ENCODE data around the gene OR52L1. TPM values are rescaled to one million over a fixed set of nuclear protein-coding genes. Genes with fewer than 3 reads are reported as not detected.

Gene OR52L1
- polyA plus RNA-seq (2013, experiment 1 of 2): not detected
- polyA plus RNA-seq (2013, experiment 2 of 2): not detected

GRCh38 chr11:5986885-5987284 lies at the start of gene OR52L1:
Gene OR52L1, minus strand, starts transcription at chr11:5986985. Its CDS starts 55 bp downstream, at chr11:5986930.
- Histone ChIP-seq H3K9ac (ENCODE audit: low read depth, low read length) (no peak within 1 kb of the TSS), H3K4me1 (ENCODE audit: insufficient read depth, low read length) (no peaks in the 10 kb centered on the region), H3K36me3 (ENCODE audit: insufficient read depth, low read length) (no peaks in the 10 kb centered on the region), H3K27ac (ENCODE audit: low read depth, low read length) (no peak within 1 kb of the TSS), H3K4me3 (ENCODE audit: low read length) (no peak within 1 kb of the TSS), H3K27me3 (ENCODE audit: insufficient read depth, low read length) (no peaks in the 10 kb centered on the region), H3K9me3 (ENCODE audit: insufficient read depth, low read depth, low read length) (no peaks in the 10 kb centered on the region)
- 90% methylated on average over 1 of the region's 1 CpG for WGBS

- no peaks in the 10 kb centered on the region for H3K4me1 ChIP-seq (ENCODE audit: insufficient read depth, low read length)
- H3K36me3 ChIP-seq (ENCODE audit: insufficient read depth, low read length): no peaks in the 10 kb centered on the region
- no peaks in the 10 kb centered on the region for H3K9me3 ChIP-seq (ENCODE audit: insufficient read depth, low read depth, low read length)
- H3K27me3 ChIP-seq (ENCODE audit: insufficient read depth, low read length): no peaks in the 10 kb centered on the region
- 98% methylated on average over 1 of the region's 1 CpG for WGBS
- H3K27ac ChIP-seq (ENCODE audit: low read depth, low read length): no peak within 1 kb of the TSS
- no peak within 1 kb of the TSS for H3K4me3 ChIP-seq (ENCODE audit: low read length)
- no peak within 1 kb of the TSS for H3K9ac ChIP-seq (ENCODE audit: low read depth, low read length)
Observed at GRCh38 chr11:6030708-6031405, 44.1 kb upstream of the OR52L1 start, which contains the start of gene OR56A1. Gene OR56A1, minus strand, starts transcription at chr11:6030758. Its CDS starts 3,066 bp downstream, at chr11:6027692.

- 0 out of 2 replicates have a peak, but pooled peaks cover 2% of the 10 kb centered on the region for H3K27me3 ChIP-seq (ENCODE audit: insufficient read depth, low read length)
- no peak overlapping the region for H3K27ac ChIP-seq (ENCODE audit: low read depth, low read length)
- H3K4me3 ChIP-seq (ENCODE audit: low read length): no peak overlapping the region
- H3K4me1 ChIP-seq (ENCODE audit: insufficient read depth, low read length): no peaks in the 10 kb centered on the region
- H3K36me3 ChIP-seq (ENCODE audit: insufficient read depth, low read length): no peaks in the 10 kb centered on the region
- H3K9me3 ChIP-seq (ENCODE audit: insufficient read depth, low read depth, low read length): no peaks in the 10 kb centered on the region
- no peak overlapping the region for H3K9ac ChIP-seq (ENCODE audit: low read depth, low read length)
- 100% methylated on average over 1 of the region's 1 CpG for WGBS
Observed at GRCh38 chr11:6027501-6027900, 40.7 kb upstream of the OR52L1 start.

GRCh38 chr11:6025056-6025455 lies 38.3 kb upstream of the OR52L1 start:
- Histone ChIP-seq H3K9ac (ENCODE audit: low read depth, low read length) (no peak overlapping the region), H3K27ac (ENCODE audit: low read depth, low read length) (no peak overlapping the region), H3K9me3 (ENCODE audit: insufficient read depth, low read depth, low read length) (no peaks in the 10 kb centered on the region), H3K36me3 (ENCODE audit: insufficient read depth, low read length) (no peaks in the 10 kb centered on the region), H3K4me3 (ENCODE audit: low read length) (no peak overlapping the region), H3K4me1 (ENCODE audit: insufficient read depth, low read length) (no peaks in the 10 kb centered on the region), H3K27me3 (ENCODE audit: insufficient read depth, low read length) (peaks cover 11% of the 10 kb centered on the region)
- 90% methylated on average over 2 of the region's 2 CpGs for WGBS

GRCh38 chr11:6022956-6023355 lies 36.2 kb upstream of the OR52L1 start:
- no peak overlapping the region for H3K4me3 ChIP-seq (ENCODE audit: low read length)
- no peak overlapping the region for H3K9ac ChIP-seq (ENCODE audit: low read depth, low read length)
- no peaks in the 10 kb centered on the region for H3K36me3 ChIP-seq (ENCODE audit: insufficient read depth, low read length)
- peaks cover 14% of the 10 kb centered on the region for H3K27me3 ChIP-seq (ENCODE audit: insufficient read depth, low read length)
- H3K27ac ChIP-seq (ENCODE audit: low read depth, low read length): no peak overlapping the region
- no peaks in the 10 kb centered on the region for H3K9me3 ChIP-seq (ENCODE audit: insufficient read depth, low read depth, low read length)
- 17% methylated on average over 4 of the region's 4 CpGs for WGBS
- no peaks in the 10 kb centered on the region for H3K4me1 ChIP-seq (ENCODE audit: insufficient read depth, low read length)

- H3K9ac ChIP-seq (ENCODE audit: low read depth, low read length): no peak overlapping the region
- H3K9me3 ChIP-seq (ENCODE audit: insufficient read depth, low read depth, low read length): no peaks in the 10 kb centered on the region
- no peak overlapping the region for H3K27ac ChIP-seq (ENCODE audit: low read depth, low read length)
- H3K4me1 ChIP-seq (ENCODE audit: insufficient read depth, low read length): no peaks in the 10 kb centered on the region
- H3K4me3 ChIP-seq (ENCODE audit: low read length): no peak overlapping the region
- H3K27me3 ChIP-seq (ENCODE audit: insufficient read depth, low read length): no peaks in the 10 kb centered on the region
- H3K36me3 ChIP-seq (ENCODE audit: insufficient read depth, low read length): no peaks in the 10 kb centered on the region
- WGBS: 93% methylated on average over 3 of the region's 3 CpGs
Observed at GRCh38 chr11:6013042-6013441, 26.3 kb upstream of the OR52L1 start.

- H3K27me3 ChIP-seq (ENCODE audit: insufficient read depth, low read length): no peaks in the 10 kb centered on the region
- H3K36me3 ChIP-seq (ENCODE audit: insufficient read depth, low read length): no peaks in the 10 kb centered on the region
- no peak overlapping the region for H3K27ac ChIP-seq (ENCODE audit: low read depth, low read length)
- no peaks in the 10 kb centered on the region for H3K4me1 ChIP-seq (ENCODE audit: insufficient read depth, low read length)
- H3K9ac ChIP-seq (ENCODE audit: low read depth, low read length): no peak overlapping the region
- 93% methylated on average over 4 of the region's 4 CpGs for WGBS
- no peaks in the 10 kb centered on the region for H3K9me3 ChIP-seq (ENCODE audit: insufficient read depth, low read depth, low read length)
- H3K4me3 ChIP-seq (ENCODE audit: low read length): no peak overlapping the region
Observed at GRCh38 chr11:6012035-6012668, 25.4 kb upstream of the OR52L1 start.

GRCh38 chr11:6006846-6007245 lies 20.1 kb upstream of the OR52L1 start, which contains the start of gene OR56A4:
Gene OR56A4, minus strand, starts transcription at chr11:6006946. Its CDS starts 3,954 bp downstream, at chr11:6002992.
- no peaks in the 10 kb centered on the region for H3K36me3 ChIP-seq (ENCODE audit: insufficient read depth, low read length)
- no peaks in the 10 kb centered on the region for H3K4me1 ChIP-seq (ENCODE audit: insufficient read depth, low read length)
- H3K27me3 ChIP-seq (ENCODE audit: insufficient read depth, low read length): no peaks in the 10 kb centered on the region
- no peaks in the 10 kb centered on the region for H3K9me3 ChIP-seq (ENCODE audit: insufficient read depth, low read depth, low read length)
- H3K9ac ChIP-seq (ENCODE audit: low read depth, low read length): no peak within 1 kb of the TSS
- H3K4me3 ChIP-seq (ENCODE audit: low read length): no peak within 1 kb of the TSS
- no peak within 1 kb of the TSS for H3K27ac ChIP-seq (ENCODE audit: low read depth, low read length)

GRCh38 chr11:6006395-6006794 lies 19.6 kb upstream of the OR52L1 start:
- Histone ChIP-seq H3K9me3 (ENCODE audit: insufficient read depth, low read depth, low read length) (no peaks in the 10 kb centered on the region), H3K4me3 (ENCODE audit: low read length) (no peak overlapping the region), H3K4me1 (ENCODE audit: insufficient read depth, low read length) (no peaks in the 10 kb centered on the region), H3K27ac (ENCODE audit: low read depth, low read length) (no peak overlapping the region), H3K36me3 (ENCODE audit: insufficient read depth, low read length) (no peaks in the 10 kb centered on the region), H3K9ac (ENCODE audit: low read depth, low read length) (no peak overlapping the region), H3K27me3 (ENCODE audit: insufficient read depth, low read length) (no peaks in the 10 kb centered on the region)

GRCh38 chr11:6002202-6002699 lies 15.5 kb upstream of the OR52L1 start:
- Histone ChIP-seq H3K4me1 (ENCODE audit: insufficient read depth, low read length) (no peaks in the 10 kb centered on the region), H3K27ac (ENCODE audit: low read depth, low read length) (no peak overlapping the region), H3K36me3 (ENCODE audit: insufficient read depth, low read length) (no peaks in the 10 kb centered on the region), H3K27me3 (ENCODE audit: insufficient read depth, low read length) (no peaks in the 10 kb centered on the region), H3K9ac (ENCODE audit: low read depth, low read length) (no peak overlapping the region), H3K9me3 (ENCODE audit: insufficient read depth, low read depth, low read length) (no peaks in the 10 kb centered on the region), H3K4me3 (ENCODE audit: low read length) (no peak overlapping the region)
- WGBS: 96% methylated on average over 7 of the region's 7 CpGs

- no peaks in the 10 kb centered on the region for H3K9me3 ChIP-seq (ENCODE audit: insufficient read depth, low read depth, low read length)
- no peaks in the 10 kb centered on the region for H3K27me3 ChIP-seq (ENCODE audit: insufficient read depth, low read length)
- H3K4me3 ChIP-seq (ENCODE audit: low read length): no peak overlapping the region
- no peak overlapping the region for H3K9ac ChIP-seq (ENCODE audit: low read depth, low read length)
- H3K4me1 ChIP-seq (ENCODE audit: insufficient read depth, low read length): no peaks in the 10 kb centered on the region
- no peaks in the 10 kb centered on the region for H3K36me3 ChIP-seq (ENCODE audit: insufficient read depth, low read length)
- no peak overlapping the region for H3K27ac ChIP-seq (ENCODE audit: low read depth, low read length)
- WGBS: 90% methylated on average over 14 of the region's 14 CpGs
Observed at GRCh38 chr11:5994791-5995190, 8.0 kb upstream of the OR52L1 start.

Data from HUES64 (cell line).